HG03103 (cell line): ENCODE measurements around the gene MRPL38.
"Not testable (repeated sequence)": the region's sequence is repeated elsewhere in the genome, so short reads cannot be mapped to it uniquely, and the experiment has no call there.

Experiments
- ATAC-seq: cut with Tn5 transposase; IDR thresholded peaks from one replicate; pipeline ENCODE4 v1.9.1; 2021; ENCODE audit warnings: low read depth; ENCODE audit not compliant: unreplicated experiment

Gene MRPL38

GRCh38 chr17:75856062-75856756 lies 48.5 kb downstream of the MRPL38 start:
- ATAC-seq = peak; percentile 15

- ATAC-seq = peak; percentile 78
Measured at GRCh38 chr17:75855310-75856061, 49.2 kb downstream of the MRPL38 start, which contains the start of gene WBP2. Gene WBP2, minus strand, starts transcription at chr17:75855335. Its CDS starts 38 bp downstream, at chr17:75855297.

- ATAC-seq = no peak
Measured at GRCh38 chr17:75854881-75855309, 49.8 kb downstream of the MRPL38 start.

GRCh38 chr17:75854101-75854748 lies 50.5 kb downstream of the MRPL38 start:
- ATAC-seq = no peak

- ATAC-seq = no peak
Measured at GRCh38 chr17:75853433-75853832, 51.3 kb downstream of the MRPL38 start.

GRCh38 chr17:75851693-75851991 lies 53.0 kb downstream of the MRPL38 start:
- ATAC-seq = not testable (repeated sequence)

GRCh38 chr17:75850928-75851692 lies 53.6 kb downstream of the MRPL38 start:
- ATAC-seq = no peak

GRCh38 chr17:75849724-75850123 lies 55.0 kb downstream of the MRPL38 start:
- no peak for ATAC-seq

- no peak for ATAC-seq
Measured at GRCh38 chr17:75849279-75849646, 55.4 kb downstream of the MRPL38 start.
